GM21447 (cell line): Measurements from ENCODE around the gene SNX20.

Experiments used
- ATAC-seq: cut with Tn5 transposase; IDR thresholded peaks from one replicate; pipeline ENCODE4 v1.9.1; 2021; ENCODE audit not compliant: unreplicated experiment

The SNX20 gene

GRCh38 chr16:50705436-50706110, 24.5 kb upstream of the SNX20 start:
- ATAC-seq = no peak

DNA sequence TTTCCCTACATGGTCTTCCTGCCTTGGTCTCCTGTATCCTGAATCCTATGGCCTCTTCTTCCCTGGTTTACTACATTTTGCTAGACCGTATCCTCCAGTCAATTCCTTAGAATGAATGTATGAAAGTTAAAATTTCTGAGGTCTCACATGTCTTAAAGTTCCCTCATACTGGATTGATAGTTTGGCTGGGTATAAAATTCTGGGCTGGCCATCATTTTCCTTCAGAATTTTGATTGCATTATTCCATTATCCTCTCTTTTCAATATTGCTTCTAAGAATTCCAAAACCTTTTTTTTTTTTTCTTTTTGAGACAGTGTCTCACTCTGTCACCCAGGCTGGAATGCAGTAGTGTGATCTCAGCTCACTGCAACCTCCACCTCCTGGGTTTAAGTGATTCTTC, 23.1 kb upstream of the SNX20 start:
- ATAC-seq = no peak

DNA sequence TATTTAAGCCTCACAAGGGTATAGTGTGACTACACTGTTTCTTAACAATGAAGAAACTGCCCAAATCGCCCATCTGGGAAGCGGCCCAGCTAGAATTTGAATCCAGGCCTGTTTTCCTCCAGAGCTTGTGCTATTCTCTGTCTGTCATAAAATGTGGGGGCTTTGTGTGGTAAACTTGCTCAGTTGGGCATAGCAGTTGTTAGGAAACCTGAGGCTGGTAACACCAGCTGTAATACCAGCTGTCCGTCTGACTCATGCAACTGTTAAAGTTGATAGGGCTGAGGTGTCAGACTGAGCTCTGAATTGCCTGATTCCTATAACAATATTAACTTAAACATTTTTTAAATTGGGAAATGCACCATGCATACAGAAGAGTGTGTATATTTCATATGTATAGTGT, 21.6 kb upstream of the SNX20 start:
- no peak for ATAC-seq

GRCh38 chr16:50699326-50700159, 18.4 kb upstream of the SNX20 start:
- ATAC-seq = no peak

GRCh38 chr16:50697881-50698767, 17.0 kb upstream of the SNX20 start:
- ATAC-seq = peak; percentile 49

GRCh38 chr16:50697421-50697715, 16.3 kb upstream of the SNX20 start:
- no peak for ATAC-seq

DNA sequence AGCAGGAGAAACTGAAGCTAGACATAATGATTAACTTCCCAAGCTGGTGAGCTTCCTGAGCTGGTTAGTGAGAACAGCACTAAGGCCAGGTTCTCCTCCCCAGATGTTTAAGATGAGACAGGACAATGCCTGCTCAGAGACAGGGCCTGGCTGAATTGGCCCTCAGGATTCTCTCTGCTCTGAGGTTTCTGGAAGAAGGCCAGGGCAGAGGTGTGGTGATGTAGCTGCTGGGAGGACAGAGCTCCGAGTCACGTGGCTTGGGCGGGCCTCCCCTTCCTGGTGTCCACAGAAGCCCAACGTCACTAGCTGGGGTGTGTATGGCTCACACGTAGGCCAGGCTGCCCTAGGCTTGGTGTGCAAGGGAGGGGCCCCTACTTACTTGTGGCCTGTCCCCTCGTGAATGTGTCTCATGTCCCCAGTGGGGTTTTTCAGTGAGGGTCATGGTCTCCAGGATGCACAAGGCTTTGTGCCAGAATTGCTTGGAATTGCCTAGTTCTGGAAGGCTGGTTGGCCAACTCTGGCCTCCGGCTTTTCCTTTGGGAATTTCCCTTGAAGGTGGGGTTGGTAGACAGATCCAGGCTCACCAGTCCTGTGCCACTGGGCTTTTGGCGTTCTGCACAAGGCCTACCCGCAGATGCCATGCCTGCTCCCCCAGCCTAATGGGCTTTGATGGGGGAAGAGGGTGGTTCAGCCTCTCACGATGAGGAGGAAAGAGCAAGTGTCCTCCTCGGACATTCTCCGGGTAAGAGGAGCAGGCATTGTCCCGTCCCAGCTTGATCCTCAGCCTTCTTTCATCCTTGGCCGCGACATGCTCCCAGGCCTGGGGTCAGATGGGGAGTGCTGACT, 15.7 kb upstream of the SNX20 start:
- peak; percentile 49 for ATAC-seq

- ATAC-seq = peak; percentile 30
Observed at GRCh38 chr16:50696126-50696525, 15.0 kb upstream of the SNX20 start.

- no peak for ATAC-seq
Observed at GRCh38 chr16:50695017-50696000, 14.2 kb upstream of the SNX20 start.

DNA sequence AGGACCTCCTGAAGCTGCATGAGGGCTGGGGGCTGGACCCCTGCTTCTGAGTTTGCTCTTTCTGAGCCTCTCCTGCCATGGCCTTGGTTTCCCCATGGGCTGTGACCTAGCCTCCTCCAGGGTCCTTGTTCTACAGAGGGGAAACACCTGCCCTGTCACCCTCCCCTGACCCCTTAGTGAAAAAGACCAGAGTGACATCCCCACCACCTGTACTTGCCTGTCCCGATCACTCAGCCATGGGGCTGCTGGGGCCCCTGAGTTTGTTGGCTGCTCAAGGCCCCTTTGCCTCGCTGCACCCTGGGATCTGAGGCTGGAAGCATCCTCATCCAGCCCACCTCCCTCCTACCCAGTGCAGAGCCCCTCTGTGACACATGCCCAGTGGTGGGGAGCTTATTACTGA, 13.1 kb upstream of the SNX20 start:
- peak; percentile 30 for ATAC-seq

GRCh38 chr16:50692999-50693781, 12.1 kb upstream of the SNX20 start, which contains the start of gene NOD2:
Gene NOD2, plus strand, starts transcription at chr16:50693606. Its CDS starts 5,890 bp downstream, at chr16:50699496.
- ATAC-seq = no peak

- ATAC-seq = no peak
Observed at GRCh38 chr16:50692644-50692998, 11.5 kb upstream of the SNX20 start.

DNA sequence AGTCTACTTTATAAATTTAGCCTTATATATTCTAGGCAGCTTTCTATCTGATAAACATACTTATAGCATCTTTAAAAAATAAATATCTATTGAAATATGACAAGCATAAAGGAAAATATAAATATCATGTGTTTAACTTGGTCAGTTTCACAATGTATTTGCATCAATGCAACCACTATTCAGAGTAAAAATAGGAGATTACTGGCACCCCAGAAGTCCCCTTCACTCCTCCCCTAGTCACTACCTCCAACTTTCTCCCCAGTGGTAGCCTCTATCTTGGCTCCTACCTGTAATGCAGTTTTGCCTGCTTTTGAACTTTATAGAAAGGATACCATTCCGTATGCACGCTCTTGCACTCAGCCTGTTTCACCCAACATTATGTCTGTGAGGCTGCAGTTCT, 9.1 kb upstream of the SNX20 start:
- ATAC-seq = no peak

- ATAC-seq = no peak
Observed at GRCh38 chr16:50688867-50689266, 7.8 kb upstream of the SNX20 start.

- ATAC-seq = no peak
Observed at GRCh38 chr16:50688083-50688482, 7.0 kb upstream of the SNX20 start.

GRCh38 chr16:50685462-50686063, 4.5 kb upstream of the SNX20 start:
- no peak for ATAC-seq

DNA sequence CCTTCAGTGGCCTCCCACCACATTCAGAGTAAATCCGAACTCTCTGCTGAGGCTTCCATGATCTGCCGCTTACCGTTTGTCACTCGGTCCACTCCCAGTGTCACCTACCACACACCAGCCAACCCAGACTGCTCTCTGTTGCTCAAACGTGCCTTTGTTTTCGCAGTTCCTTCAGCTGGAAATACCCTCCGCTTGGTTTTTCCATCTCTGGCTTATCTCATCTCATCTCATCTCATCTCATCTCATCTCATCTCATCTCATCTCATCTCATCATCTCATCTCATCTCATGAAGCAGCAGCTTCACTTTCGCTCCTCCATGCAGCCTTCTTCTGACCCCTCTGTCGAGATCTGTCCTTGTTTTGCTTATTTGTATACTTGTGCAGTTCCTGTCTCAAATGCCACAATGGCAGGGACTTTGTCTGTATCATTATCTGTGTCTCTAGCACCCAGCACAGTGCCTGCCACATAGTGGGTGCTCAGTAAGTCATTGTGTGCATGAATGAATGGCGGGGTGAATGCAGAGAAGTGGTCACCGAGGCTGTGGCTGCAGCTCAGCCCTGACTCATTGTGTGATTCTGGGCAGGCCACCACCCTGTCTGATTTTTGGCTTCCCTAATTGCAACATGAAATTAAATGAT, 3.8 kb upstream of the SNX20 start:
- ATAC-seq = no peak
